Astrocyte (in vitro differentiated cells and primary cell): ENCODE data around the gene PDE8A. TPM values are rescaled to one million over a fixed set of nuclear protein-coding genes. Genes with fewer than 3 reads are reported as not detected.

Experiments used
- DNase-seq: peaks from one replicate; pipeline ENCODE4 v3.0.0-alpha.2; 2010; ENCODE audit warnings: low read depth
- FAIRE-seq: peaks from 2 replicates; lab custom pipeline; 2011; peaks lifted over from hg19 to GRCh38; lab: Jason Lieb, UNC
- H2AFZ ChIP-seq: 2 replicates; pipeline ENCODE4 v1.6.0; 2012; ENCODE audit warnings: low read depth, low read length, inconsistent platforms
- H3K27ac ChIP-seq: 2 replicates; pipeline ENCODE4 v1.5.1; 2011; ENCODE audit warnings: low read depth, low read length, inconsistent platforms
- H3K27me3 ChIP-seq: 2 replicates; pipeline ENCODE4 v1.6.0; 2011; ENCODE audit warnings: low read length, inconsistent platforms; ENCODE audit not compliant: insufficient read depth
- H3K36me3 ChIP-seq: 2 replicates; pipeline ENCODE4 v1.5.1; 2011; ENCODE audit warnings: low read length, inconsistent platforms; ENCODE audit not compliant: insufficient read depth
- H3K4me1 ChIP-seq: 2 replicates; pipeline ENCODE4 v1.5.1; 2011; ENCODE audit warnings: low read length, inconsistent platforms; ENCODE audit not compliant: insufficient read depth
- H3K4me2 ChIP-seq: 2 replicates; pipeline ENCODE4 v1.6.0; 2012; ENCODE audit warnings: low read length, inconsistent platforms
- H3K4me3 ChIP-seq: 2 replicates; pipeline ENCODE4 v1.5.1; 2011; ENCODE audit warnings: low read depth, mild to moderate bottlenecking, low read length, inconsistent platforms; ENCODE audit not compliant: insufficient read depth
- H3K79me2 ChIP-seq: 2 replicates; pipeline ENCODE4 v1.6.0; 2012; ENCODE audit warnings: mild to moderate bottlenecking, low read length, inconsistent platforms; ENCODE audit not compliant: insufficient read depth
- H3K9ac ChIP-seq: 2 replicates; pipeline ENCODE4 v1.6.0; 2012; ENCODE audit warnings: mild to moderate bottlenecking, low read length, inconsistent platforms
- H3K9me3 ChIP-seq: 2 replicates; pipeline ENCODE4 v1.5.1; 2012; ENCODE audit warnings: low read depth, mild to moderate bottlenecking, low read length, inconsistent platforms; ENCODE audit not compliant: insufficient read depth
- H4K20me1 ChIP-seq: 2 replicates; pipeline ENCODE4 v1.6.0; 2012; ENCODE audit warnings: low read length, inconsistent platforms; ENCODE audit not compliant: insufficient read depth
- H3K27ac Mint-ChIP-seq: one replicate; pipeline ENCODE4 v1.8.0; 2021; ENCODE audit warnings: mild to moderate bottlenecking, mixed read lengths; ENCODE audit not compliant: unreplicated experiment
- H3K27me3 Mint-ChIP-seq: one replicate; pipeline ENCODE4 v1.8.0; 2021; ENCODE audit warnings: low read depth, mixed read lengths; ENCODE audit not compliant: unreplicated experiment
- H3K36me3 Mint-ChIP-seq: one replicate; pipeline ENCODE4 v1.8.0; 2021; ENCODE audit warnings: low read depth, mixed read lengths; ENCODE audit not compliant: unreplicated experiment
- H3K4me1 Mint-ChIP-seq: one replicate; pipeline ENCODE4 v1.8.0; 2021; ENCODE audit warnings: low read depth, mixed read lengths; ENCODE audit not compliant: unreplicated experiment
- H3K4me3 Mint-ChIP-seq: one replicate; pipeline ENCODE4 v1.8.0; 2021; ENCODE audit warnings: mild to moderate bottlenecking, moderate library complexity, mixed read lengths; ENCODE audit not compliant: unreplicated experiment
- H3K9me3 Mint-ChIP-seq: one replicate; pipeline ENCODE4 v1.8.0; 2021; ENCODE audit warnings: mild to moderate bottlenecking, mixed read lengths; ENCODE audit not compliant: unreplicated experiment
- CTCF ChIP-seq: IDR thresholded peaks from 2 replicates; pipeline ENCODE4 v1.5.1; 2011; ENCODE audit warnings: low read depth, mild to moderate bottlenecking, inconsistent platforms, low read length, moderate library complexity; ENCODE audit not compliant: insufficient read depth
- EZH2 ChIP-seq: IDR thresholded peaks from 2 replicates; pipeline ENCODE4 v1.6.1; 2012; ENCODE audit warnings: mild to moderate bottlenecking, low read length, inconsistent platforms; ENCODE audit not compliant: insufficient read depth
- total RNA-seq: library from RNA; stranded (reverse); gene quantifications from 2 replicates; pipeline ENCODE4 v1.2.1, GENCODE V29; 2021

The PDE8A gene
- total RNA-seq, 1 donor from 2014 or later = 18.0 TPM

- no peak overlapping the region for H2AFZ ChIP-seq
- H3K9ac ChIP-seq = no peak overlapping the region
- TF ChIP-seq EZH2 (no peak), CTCF (no peak)
- H3K4me1 Mint-ChIP-seq = peaks cover 8% of the 10 kb centered on the region
- peaks cover 12% of the 10 kb centered on the region for H3K36me3 ChIP-seq
- no peaks in the 10 kb centered on the region for H4K20me1 ChIP-seq
- H3K27me3 ChIP-seq = no peaks in the 10 kb centered on the region
- H3K36me3 Mint-ChIP-seq = peaks cover 5% of the 10 kb centered on the region
- H3K27ac Mint-ChIP-seq = no peak overlapping the region
- peaks cover 5% of the 10 kb centered on the region for H3K4me1 ChIP-seq
- H3K4me3 ChIP-seq = no peak overlapping the region
- no peaks in the 10 kb centered on the region for H3K79me2 ChIP-seq
- H3K27me3 Mint-ChIP-seq = no peaks in the 10 kb centered on the region
- FAIRE-seq = peak; percentile 45
- H3K4me3 Mint-ChIP-seq = no peak overlapping the region
- peak; percentile 56 for DNase-seq
- no peaks in the 10 kb centered on the region for H3K9me3 Mint-ChIP-seq
- no peak overlapping the region for H3K27ac ChIP-seq
- H3K9me3 ChIP-seq = no peaks in the 10 kb centered on the region
- H3K4me2 ChIP-seq = no peak overlapping the region
Observed at GRCh38 chr15:85097725-85098124, 116.1 kb downstream of the PDE8A start.

GRCh38 chr15:85099195-85099803 is 117.6 kb downstream of the PDE8A start:
- Mint-ChIP-seq H3K27ac (no peak overlapping the region), H3K27me3 (no peaks in the 10 kb centered on the region), H3K4me1 (peaks cover 8% of the 10 kb centered on the region), H3K36me3 (peaks cover 2% of the 10 kb centered on the region), H3K9me3 (peaks cover 1% of the 10 kb centered on the region), H3K4me3 (no peak overlapping the region)
- Histone ChIP-seq H3K9ac (no peak overlapping the region), H3K9me3 (no peaks in the 10 kb centered on the region), H3K79me2 (no peaks in the 10 kb centered on the region), H4K20me1 (no peaks in the 10 kb centered on the region), H3K36me3 (peaks cover 16% of the 10 kb centered on the region), H3K27ac (no peak overlapping the region), H3K4me3 (no peak overlapping the region), H2AFZ (no peak overlapping the region), H3K4me1 (peaks cover 5% of the 10 kb centered on the region), H3K27me3 (no peaks in the 10 kb centered on the region), H3K4me2 (no peak overlapping the region)
- FAIRE-seq = no peak
- TF ChIP-seq CTCF (no peak), EZH2 (no peak)
- DNase-seq = no peak

GRCh38 chr15:85100186-85100937 is 118.7 kb downstream of the PDE8A start:
- Histone ChIP-seq H3K9me3 (no peaks in the 10 kb centered on the region), H3K4me1 (no peaks in the 10 kb centered on the region), H3K79me2 (no peaks in the 10 kb centered on the region), H4K20me1 (no peaks in the 10 kb centered on the region), H3K4me3 (no peak overlapping the region), H2AFZ (no peak overlapping the region), H3K27me3 (no peaks in the 10 kb centered on the region), H3K36me3 (peaks cover 16% of the 10 kb centered on the region), H3K9ac (no peak overlapping the region), H3K27ac (no peak overlapping the region), H3K4me2 (no peak overlapping the region)
- Mint-ChIP-seq H3K9me3 (peaks cover 3% of the 10 kb centered on the region), H3K27ac (no peak overlapping the region), H3K4me3 (no peak overlapping the region), H3K27me3 (no peaks in the 10 kb centered on the region), H3K4me1 (no peaks in the 10 kb centered on the region), H3K36me3 (peaks cover 2% of the 10 kb centered on the region)
- DNase-seq (no peak), FAIRE-seq (no peak)
- TF ChIP-seq CTCF (no peak), EZH2 (no peak)
